MM.1S (cell line): Measurements from ENCODE around the gene SLC5A5.

Experiments used
- CTCF ChIP-seq: fragments of 300-600 bp; sonication (generic); IDR thresholded peaks from 2 replicates; pipeline ENCODE4 v1.5.1; 2016; ENCODE audit warnings: antibody characterized with exemption, low read length, mixed read lengths
- EZH2 ChIP-seq: fragments of 300-600 bp; sonication (generic); optimal IDR thresholded peaks from 2 replicates; pipeline ENCODE3; 2017; ENCODE audit warnings: low read depth, mild to moderate bottlenecking, antibody characterized with exemption, low read length, mixed read lengths
- EZH2phosphoT487 ChIP-seq: fragments of 300-600 bp; sonication (generic); IDR thresholded peaks from 2 replicates; pipeline ENCODE4 v1.6.1; 2018; ENCODE audit warnings: antibody characterized with exemption, low read length

- TF ChIP-seq CTCF (no peak), EZH2 (no peak), EZH2phosphoT487 (no peak)
Observed at GRCh38 chr19:17944301-17944700, 72.6 kb downstream of the SLC5A5 start.
